ENCODE data around the gene DPP8.

DPP8 gene

GRCh38 chr15:65406424-65407000 lies 111.0 kb downstream of the DPP8 start:
- no peak for DNase-seq (ENCODE audit: extremely low read depth, insufficient read length)
- H3K4me3 ChIP-seq (replicated peaks; ENCODE audit: low read depth, low read length): no peak overlapping the region
- H3K36me3 ChIP-seq (ENCODE audit: control insufficient read depth, insufficient read depth, low read length): no peaks in the 10 kb centered on the region
- no peak for TF ChIP-seq CTCF (IDR thresholded peaks at IDR 0.05; ENCODE audit: insufficient read depth, low read length, poor library complexity, severe bottlenecking)
- H3K27me3 ChIP-seq (replicated peaks; ENCODE audit: control insufficient read depth, insufficient read depth, low read length): no peaks in the 10 kb centered on the region; the same call in 1 of the 2 replicates

- TF ChIP-seq CTCF (IDR thresholded peaks at IDR 0.05; ENCODE audit: insufficient read depth, low read length, poor library complexity, severe bottlenecking): no peak
- DNase-seq (ENCODE audit: extremely low read depth, insufficient read length): no peak
- Histone ChIP-seq H3K27me3 (replicated peaks; ENCODE audit: control insufficient read depth, insufficient read depth, low read length) (no peaks in the 10 kb centered on the region; the same call in 1 of the 2 replicates), H3K36me3 (ENCODE audit: control insufficient read depth, insufficient read depth, low read length) (no peaks in the 10 kb centered on the region), H3K4me3 (replicated peaks; ENCODE audit: low read depth, low read length) (no peak overlapping the region)
Measured at GRCh38 chr15:65405791-65406423, 111.6 kb downstream of the DPP8 start.

GRCh38 chr15:65404186-65404872 lies 113.2 kb downstream of the DPP8 start:
- H3K4me3 ChIP-seq (replicated peaks; ENCODE audit: low read depth, low read length): no peak overlapping the region
- no peaks in the 10 kb centered on the region for H3K36me3 ChIP-seq (ENCODE audit: control insufficient read depth, insufficient read depth, low read length)
- no peak for DNase-seq (ENCODE audit: extremely low read depth, insufficient read length)
- TF ChIP-seq CTCF (IDR thresholded peaks at IDR 0.05; ENCODE audit: insufficient read depth, low read length, poor library complexity, severe bottlenecking): no peak
- no peaks in the 10 kb centered on the region for H3K27me3 ChIP-seq (replicated peaks; ENCODE audit: control insufficient read depth, insufficient read depth, low read length)

- no peaks in the 10 kb centered on the region for H3K27me3 ChIP-seq (replicated peaks; ENCODE audit: control insufficient read depth, insufficient read depth, low read length)
- no peaks in the 10 kb centered on the region for H3K36me3 ChIP-seq (ENCODE audit: control insufficient read depth, insufficient read depth, low read length)
- DNase-seq (ENCODE audit: extremely low read depth, insufficient read length): no peak
- H3K4me3 ChIP-seq (replicated peaks; ENCODE audit: low read depth, low read length): no peak overlapping the region
- no peak for TF ChIP-seq CTCF (IDR thresholded peaks at IDR 0.05; ENCODE audit: insufficient read depth, low read length, poor library complexity, severe bottlenecking)
Measured at GRCh38 chr15:65402961-65403360, 114.5 kb downstream of the DPP8 start.

GRCh38 chr15:65401611-65402240 lies 115.8 kb downstream of the DPP8 start:
- TF ChIP-seq CTCF (IDR thresholded peaks at IDR 0.05; ENCODE audit: insufficient read depth, low read length, poor library complexity, severe bottlenecking): no peak
- DNase-seq (ENCODE audit: extremely low read depth, insufficient read length): no peak
- H3K36me3 ChIP-seq (ENCODE audit: control insufficient read depth, insufficient read depth, low read length): no peaks in the 10 kb centered on the region
- no peak overlapping the region for H3K4me3 ChIP-seq (replicated peaks; ENCODE audit: low read depth, low read length)
- no peaks in the 10 kb centered on the region; the same call in 1 of the 2 replicates for H3K27me3 ChIP-seq (replicated peaks; ENCODE audit: control insufficient read depth, insufficient read depth, low read length)

All from GM06990 (cell line).